Breast epithelium (tissue), 3 donors: ENCODE results near the gene PRKCE.

Source experiments
- CTCF ChIP-seq, 3 donors: fragments of 450-650 bp; IDR thresholded peaks; one replicate each; pipeline ENCODE4 v1.5.1; 2016 to 2017; ENCODE audit warnings: antibody characterized with exemption in 3 of 3, mild to moderate bottlenecking in 3 of 3, moderate library complexity in 3 of 3
- POLR2A ChIP-seq: fragments of 450-650 bp; IDR thresholded peaks from one replicate; pipeline ENCODE4 v1.6.1; 2016; ENCODE audit warnings: antibody characterized with exemption, mild to moderate bottlenecking, moderate library complexity
- POLR2AphosphoS5 ChIP-seq, 3 donors: sonication (generic); formaldehyde crosslinking; IDR thresholded peaks; one replicate each; pipeline ENCODE4 v1.6.1; 2017; ENCODE audit warnings: antibody characterized with exemption in 3 of 3

- TF ChIP-seq POLR2A = no peak
- TF ChIP-seq CTCF (IDR thresholded peaks at IDR 0.05) = no peak
- TF ChIP-seq POLR2AphosphoS5 (IDR thresholded peaks at IDR 0.05) = no peak
These were observed 188.2 kb downstream of the PRKCE start for GRCh38 chr2:45839508-45840251.
